ENCODE results near the gene ANKRD44.

DNA sequence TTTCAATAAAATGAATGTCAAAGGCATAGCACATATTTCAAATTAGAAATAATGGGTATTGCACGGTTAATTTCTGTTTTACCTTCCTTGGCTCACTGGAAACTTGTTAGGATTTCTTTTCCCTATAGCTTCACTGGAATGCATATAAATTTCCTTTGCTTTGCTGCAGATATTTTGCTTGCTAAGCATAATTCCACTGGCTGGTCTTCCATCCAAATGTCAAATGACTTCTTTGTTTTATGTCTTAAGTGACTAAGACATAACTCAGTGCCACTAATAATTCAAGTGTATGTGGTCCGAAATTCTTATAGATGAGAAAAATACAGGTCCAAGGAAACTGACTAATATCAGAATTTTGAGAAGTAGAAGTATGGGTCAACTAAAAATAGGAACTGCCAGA, 201.3 kb downstream of the ANKRD44 start:
- TF ChIP-seq, protein P1, sequence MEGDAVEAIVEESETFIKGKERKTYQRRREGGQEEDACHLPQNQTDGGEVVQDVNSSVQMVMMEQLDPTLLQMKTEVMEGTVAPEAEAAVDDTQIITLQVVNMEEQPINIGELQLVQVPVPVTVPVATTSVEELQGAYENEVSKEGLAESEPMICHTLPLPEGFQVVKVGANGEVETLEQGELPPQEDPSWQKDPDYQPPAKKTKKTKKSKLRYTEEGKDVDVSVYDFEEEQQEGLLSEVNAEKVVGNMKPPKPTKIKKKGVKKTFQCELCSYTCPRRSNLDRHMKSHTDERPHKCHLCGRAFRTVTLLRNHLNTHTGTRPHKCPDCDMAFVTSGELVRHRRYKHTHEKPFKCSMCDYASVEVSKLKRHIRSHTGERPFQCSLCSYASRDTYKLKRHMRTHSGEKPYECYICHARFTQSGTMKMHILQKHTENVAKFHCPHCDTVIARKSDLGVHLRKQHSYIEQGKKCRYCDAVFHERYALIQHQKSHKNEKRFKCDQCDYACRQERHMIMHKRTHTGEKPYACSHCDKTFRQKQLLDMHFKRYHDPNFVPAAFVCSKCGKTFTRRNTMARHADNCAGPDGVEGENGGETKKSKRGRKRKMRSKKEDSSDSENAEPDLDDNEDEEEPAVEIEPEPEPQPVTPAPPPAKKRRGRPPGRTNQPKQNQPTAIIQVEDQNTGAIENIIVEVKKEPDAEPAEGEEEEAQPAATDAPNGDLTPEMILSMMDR (IDR thresholded peaks at IDR 0.05): no peak
- TF ChIP-seq POLR2A (IDR thresholded peaks at IDR 0.05): no peak
